ENCODE results near the gene KNOP1.
"Not testable (repeated sequence)": the region's sequence is repeated elsewhere in the genome, so short reads cannot be mapped to it uniquely, and the experiment has no call there.

The KNOP1 gene

GRCh38 chr16:19680881-19681340 is 37.1 kb downstream of the KNOP1 start:
- DNase-seq = peak; percentile 64

- DNase-seq = not testable (repeated sequence)
Observed at GRCh38 chr16:19679281-19679680, 38.7 kb downstream of the KNOP1 start.

GRCh38 chr16:19678804-19679203 is 39.2 kb downstream of the KNOP1 start:
- DNase-seq = no peak

- DNase-seq = no peak
Observed at GRCh38 chr16:19677402-19677801, 40.6 kb downstream of the KNOP1 start.

GRCh38 chr16:19674485-19674884 is 43.5 kb downstream of the KNOP1 start:
- DNase-seq = no peak

GRCh38 chr16:19672378-19672777 is 45.6 kb downstream of the KNOP1 start:
- DNase-seq = no peak

- DNase-seq = peak; percentile 24
Observed at GRCh38 chr16:19666477-19666876, 51.5 kb downstream of the KNOP1 start.

GRCh38 chr16:19665313-19665712 is 52.7 kb downstream of the KNOP1 start:
- DNase-seq = not testable (repeated sequence)

GRCh38 chr16:19664166-19664565 is 53.9 kb downstream of the KNOP1 start:
- no peak for DNase-seq

GRCh38 chr16:19662351-19662750 is 55.7 kb downstream of the KNOP1 start:
- DNase-seq = no peak

- no peak for DNase-seq
Observed at GRCh38 chr16:19660432-19660831, 57.6 kb downstream of the KNOP1 start.

GRCh38 chr16:19659554-19659953 is 58.5 kb downstream of the KNOP1 start:
- DNase-seq = no peak

- DNase-seq = no peak
Observed at GRCh38 chr16:19657831-19658230, 60.2 kb downstream of the KNOP1 start.

GRCh38 chr16:19655242-19655777 is 62.7 kb downstream of the KNOP1 start:
- peak; percentile 53 for DNase-seq

GRCh38 chr16:19654147-19654546 is 63.9 kb downstream of the KNOP1 start:
- DNase-seq = no peak
